Activated CD4-positive, CD25-positive, alpha-beta regulatory T cell treated with anti-CD3 and anti-CD28 coated beads, Interleukin-2, amount 50 U/mL, for 72 hours (primary cell): Measurements from ENCODE around the gene PRDM16.

ENCODE experiments used
- DNase-seq: peaks from one replicate; pipeline ENCODE4 v3.0.0; 2021

Gene PRDM16

GRCh38 chr1:3409366-3410141, 340.6 kb downstream of the PRDM16 start:
- no peak for DNase-seq

- no peak for DNase-seq
Measured at GRCh38 chr1:3410142-3410925, 341.3 kb downstream of the PRDM16 start.

- no peak for DNase-seq
Measured at GRCh38 chr1:3411806-3412205, 342.8 kb downstream of the PRDM16 start.

GRCh38 chr1:3412376-3412775, 343.4 kb downstream of the PRDM16 start:
- DNase-seq: no peak

- DNase-seq: no peak
Measured at GRCh38 chr1:3413975-3414710, 345.1 kb downstream of the PRDM16 start.

GRCh38 chr1:3415260-3416090, 346.5 kb downstream of the PRDM16 start:
- no peak for DNase-seq

- no peak for DNase-seq
Measured at GRCh38 chr1:3417082-3417739, 348.2 kb downstream of the PRDM16 start.

GRCh38 chr1:3417934-3418333, 348.9 kb downstream of the PRDM16 start:
- DNase-seq: no peak

GRCh38 chr1:3418600-3418999, 349.6 kb downstream of the PRDM16 start:
- DNase-seq: no peak

GRCh38 chr1:3419415-3420204, 350.6 kb downstream of the PRDM16 start:
- DNase-seq: no peak

GRCh38 chr1:3420218-3420951, 351.4 kb downstream of the PRDM16 start:
- no peak for DNase-seq

GRCh38 chr1:3422638-3423037, 353.6 kb downstream of the PRDM16 start:
- DNase-seq: no peak

- no peak for DNase-seq
Measured at GRCh38 chr1:3423245-3423829, 354.3 kb downstream of the PRDM16 start.

GRCh38 chr1:3423896-3424611, 355.1 kb downstream of the PRDM16 start:
- DNase-seq: no peak

GRCh38 chr1:3425486-3426215, 356.6 kb downstream of the PRDM16 start:
- no peak for DNase-seq

- DNase-seq: no peak
Measured at GRCh38 chr1:3426956-3427535, 358.0 kb downstream of the PRDM16 start.

GRCh38 chr1:3427711-3428704, 359.0 kb downstream of the PRDM16 start:
- no peak for DNase-seq
